K562 (cell line): ENCODE measurements around the gene CPED1. TPM values are rescaled to one million over a fixed set of nuclear protein-coding genes. Genes with fewer than 3 reads are reported as not detected.

ENCODE experiments used
- ARNT ChIP-seq, 2 experiments: fragments of 450-650 bp; IDR thresholded peaks; 2 replicates each; pipeline ENCODE4 v1.6.1; 2016; ENCODE audit warnings: mild to moderate bottlenecking in 1 of 2
- ATF3 ChIP-seq, 2 experiments: fragments of 450-650 bp in 1 of 2; sonication (generic) in 1 of 2; formaldehyde crosslinking in 1 of 2; IDR thresholded peaks in 1 of 2; conservative IDR thresholded peaks in 1 of 2; 2 replicates each; pipeline versions ENCODE4 v1.6.1 to v1.8.1; 2016 to 2023; ENCODE audit warnings: mild to moderate bottlenecking in 2 of 2, moderate library complexity in 2 of 2, inconsistent platforms in 1 of 2, missing genetic modification reagents in 1 of 2
- CCAR2 ChIP-seq: fragments of 200-400 bp; formaldehyde crosslinking; IDR thresholded peaks from 2 replicates; pipeline ENCODE4 v1.6.1; 2017; ENCODE audit warnings: mild to moderate bottlenecking, low read depth, low read length
- DACH1 ChIP-seq: fragments of 450-650 bp; IDR thresholded peaks from 2 replicates; pipeline ENCODE4 v1.6.1; 2018; ENCODE audit not compliant: partially characterized antibody
- ESRRA ChIP-seq: fragments of 450-650 bp; IDR thresholded peaks from 2 replicates; pipeline ENCODE4 v1.6.1; 2014; ENCODE audit warnings: low read depth, mild to moderate bottlenecking, moderate library complexity, borderline replicate concordance
- FIP1L1 ChIP-seq: fragments of 200-400 bp; formaldehyde crosslinking; IDR thresholded peaks from 2 replicates; pipeline ENCODE4 v1.6.1; 2018; ENCODE audit warnings: mild to moderate bottlenecking, low read depth, low read length; ENCODE audit not compliant: poor library complexity, severe bottlenecking
- HDAC8 ChIP-seq: fragments of 450-650 bp; IDR thresholded peaks from 2 replicates; pipeline ENCODE4 v1.6.1; 2016; ENCODE audit warnings: mild to moderate bottlenecking, missing genetic modification characterization, moderate library complexity, missing compliant biosample characterization
- HNRNPLL ChIP-seq: fragments of 200-400 bp; formaldehyde crosslinking; IDR thresholded peaks from 2 replicates; pipeline ENCODE4 v1.6.1; 2017; ENCODE audit warnings: low read length, low read depth, mild to moderate bottlenecking; ENCODE audit not compliant: poor library complexity, severe bottlenecking
- KLF13 ChIP-seq: fragments of 450-650 bp; IDR thresholded peaks from 2 replicates; pipeline ENCODE4 v1.6.1; 2016; ENCODE audit warnings: missing genetic modification characterization, low read depth, mild to moderate bottlenecking, missing compliant biosample characterization, moderate library complexity, borderline replicate concordance
- NELFE ChIP-seq: IDR thresholded peaks from 2 replicates; pipeline ENCODE4 v1.6.1; 2011; ENCODE audit warnings: mild to moderate bottlenecking; ENCODE audit not compliant: insufficient read depth, insufficient read length
- POLR2B ChIP-seq: fragments of 450-650 bp; IDR thresholded peaks from 2 replicates; pipeline ENCODE4 v1.6.1; 2018; ENCODE audit warnings: low read depth; ENCODE audit not compliant: partially characterized antibody
- POLR3A ChIP-seq: IDR thresholded peaks from 2 replicates; pipeline ENCODE4 v1.6.1; 2011; ENCODE audit warnings: borderline replicate concordance, mild to moderate bottlenecking, moderate library complexity; ENCODE audit not compliant: insufficient read length, insufficient read depth; ENCODE audit errors: extremely low read depth
- RBM17 ChIP-seq: fragments of 200-400 bp; formaldehyde crosslinking; IDR thresholded peaks from 2 replicates; pipeline ENCODE4 v1.6.1; 2017; ENCODE audit warnings: low read depth, mild to moderate bottlenecking, low read length, borderline replicate concordance
- SAFB2 ChIP-seq: fragments of 200-400 bp; formaldehyde crosslinking; IDR thresholded peaks from 2 replicates; pipeline ENCODE4 v1.6.1; 2018; ENCODE audit warnings: borderline replicate concordance, low read length, low read depth, moderate library complexity; ENCODE audit not compliant: severe bottlenecking
- SETDB1 ChIP-seq: IDR thresholded peaks from one replicate; pipeline ENCODE4 v1.6.1; 2012; ENCODE audit warnings: low read length, control low read depth, inconsistent platforms
- SIRT6 ChIP-seq: IDR thresholded peaks from one replicate; pipeline ENCODE4 v1.6.1; 2012; ENCODE audit warnings: low read depth, mild to moderate bottlenecking, control low read depth, inconsistent platforms, low read length, moderate library complexity
- SREBF1 ChIP-seq: fragments of 150-350 bp; IDR thresholded peaks from 2 replicates; pipeline ENCODE4 v1.6.1; 2014; ENCODE audit warnings: antibody characterized with exemption, low read depth, low read length, borderline replicate concordance
- TBP ChIP-seq: optimal IDR thresholded peaks from 2 replicates; pipeline ENCODE3; 2011; ENCODE audit warnings: low read depth, low read length, improper control_type of control experiment
- TRIM24 ChIP-seq, 2 experiments: fragments of 450-650 bp; IDR thresholded peaks; 2 replicates each; pipeline ENCODE4 v1.6.1; 2016
- ZBED1 ChIP-seq: IDR thresholded peaks from 2 replicates; pipeline ENCODE4 v1.6.1; 2014
- ZBTB26 ChIP-seq: fragments of 450-650 bp; formaldehyde crosslinking; IDR thresholded peaks from 2 replicates; pipeline ENCODE4 v1.4.0; 2022; ENCODE audit warnings: missing genetic modification characterization
- ZNF449 ChIP-seq: fragments of 250-450 bp; sonication (Bioruptor Pico); IDR thresholded peaks from 2 replicates; pipeline ENCODE4 v1.8.0; 2022; ENCODE audit warnings: moderate library complexity, mild to moderate bottlenecking, inconsistent platforms
- ZNF668 ChIP-seq: fragments of 250-450 bp; sonication (Bioruptor Pico); IDR thresholded peaks from 2 replicates; pipeline ENCODE4 v1.8.0; 2022; ENCODE audit warnings: mild to moderate bottlenecking, inconsistent platforms
- ZNF79 ChIP-seq: fragments of 250-450 bp; sonication (Bioruptor Pico); IDR thresholded peaks from 2 replicates; pipeline ENCODE4 v1.4.0; 2020; ENCODE audit warnings: low read depth, mild to moderate bottlenecking, moderate library complexity
- polyA plus RNA-seq, 8 experiments: library from polyadenylated mRNA; depleted of rRNA in 4 of 8; stranded (reverse) in 5 of 8; unstranded in 3 of 8; fragments of >200 nt; fragmentation: Nextera tagmentation in 2 of 8; fragmentation: Illumina TruSeq in 1 of 8; extraction: Ambion mirVana in 2 of 8; extraction: Trizol in 1 of 8; gene quantifications; 2 replicates each; pipeline versions ENCODE4 v1.2.1 to v1.2.3, GENCODE V29; 2011 to 2014; ENCODE audit warnings: inconsistent platforms in 1 of 8, missing spikeins in 1 of 8
- total RNA-seq, 7 experiments: library from RNA; depleted of rRNA in 6 of 7; stranded (reverse); fragments of >200 nt in 6 of 7; fragmentation: Illumina TruSeq in 2 of 7; extraction: Trizol in 2 of 7; gene quantifications; 2 replicates each; pipeline versions ENCODE4 v1.2.1 to v1.2.3, GENCODE V29; 2011 to 2021; ENCODE audit warnings: low replicate concordance in 1 of 7

The CPED1 gene
- total and polyA plus RNA-seq, 9 of the 15 experiments (the other 6 are each of a cell fraction or from before 2014, with no cell fraction given): 195 to 393 (median 290) TPM

GRCh38 chr7:121049028-121049791, 60.7 kb downstream of the CPED1 start (continued):
- TF ChIP-seq SAFB2: no peak
- TF ChIP-seq FIP1L1: no peak
- no peak for TF ChIP-seq SIRT6
- TF ChIP-seq TBP: no peak
- no peak for TF ChIP-seq ZBED1
- TF ChIP-seq TRIM24 (IDR thresholded peaks at IDR 0.05): peak; percentile 73 to 84
- no peak for TF ChIP-seq ESRRA
- 0 out of 2 replicates have a peak, but pooled peaks have one; percentile 40 for TF ChIP-seq HDAC8 (tag)
- no peak for TF ChIP-seq SETDB1
- no peak for TF ChIP-seq KLF13
- TF ChIP-seq ATF3 (IDR thresholded peaks at IDR 0.05): peak; percentile 33; the same call in 1 of the 2 replicates
- no peak for TF ChIP-seq ATF3 (CRISPR knock-in tag; conservative IDR thresholded peaks at IDR 0.05)
- 0 out of 2 replicates have a peak, but pooled peaks have one; percentile 43 for TF ChIP-seq ZBTB26 (CRISPR knock-in tag)
- TF ChIP-seq NELFE: no peak
- peak; percentile 37; the same call in 1 of the 2 replicates for TF ChIP-seq ZNF79 (CRISPR knock-in tag)
- no peak for TF ChIP-seq ZNF668 (CRISPR knock-in tag)
- no peak for TF ChIP-seq ZNF449
- TF ChIP-seq POLR2B: no peak
- no peak for TF ChIP-seq RBM17
- TF ChIP-seq ARNT (IDR thresholded peaks at IDR 0.05): 0 out of 4 replicates have a peak, but pooled peaks of 1 of the 2 experiments have one; percentile 23
- TF ChIP-seq POLR3A: no peak
- TF ChIP-seq HNRNPLL: no peak
- TF ChIP-seq SREBF1: no peak
- no peak for TF ChIP-seq DACH1
- no peak for TF ChIP-seq CCAR2
